Psoas muscle (tissue), 8 donors: ENCODE results near the gene SLC41A3. TPM values are rescaled to one million over a fixed set of nuclear protein-coding genes. Genes with fewer than 3 reads are reported as not detected.
A peak's percentile ranks its signal among the peaks of the same experiment; 100 is the strongest.

Experiments
- ATAC-seq, 4 donors: fragments of 200-7000 bp; cut with Tn5 transposase; one replicate each; pipeline ENCODE4 v1.9.1; 2020; ENCODE audit warnings: moderate library complexity in 3 of 4, mild to moderate bottlenecking in 2 of 4
- DNase-seq, 2 donors: peaks; one replicate each; pipeline ENCODE4 v3.0.0-alpha.2; 2020
- H3K27ac ChIP-seq: fragments of 200-600 bp; one replicate; pipeline ENCODE4 v1.8.0; 2022
- H3K27me3 ChIP-seq, 3 donors: fragments of 200-600 bp in 1 of 3; one replicate each; pipeline versions ENCODE4 v1.6.1 to v1.8.0; 2013 to 2022; ENCODE audit warnings: low read length in 2 of 3, mild to moderate bottlenecking in 2 of 3, moderate library complexity in 1 of 3; ENCODE audit not compliant: insufficient read depth in 3 of 3
- H3K36me3 ChIP-seq, 2 donors: fragments of 200-600 bp in 1 of 2; one replicate each; pipeline versions ENCODE4 v1.6.1 to v1.8.0; 2013 to 2022; ENCODE audit warnings: low read depth in 1 of 2, mild to moderate bottlenecking in 1 of 2, moderate library complexity in 1 of 2; ENCODE audit not compliant: insufficient read depth in 1 of 2
- H3K4me1 ChIP-seq: fragments of 200-600 bp; one replicate; pipeline ENCODE4 v1.8.0; 2022
- H3K4me3 ChIP-seq: fragments of 200-600 bp; one replicate; pipeline ENCODE4 v1.8.0; 2022; ENCODE audit warnings: mild to moderate bottlenecking
- H3K9me3 ChIP-seq: fragments of 200-600 bp; one replicate; pipeline ENCODE4 v1.8.0; 2022
- CTCF ChIP-seq: fragments of 200-600 bp; IDR thresholded peaks from one replicate; pipeline ENCODE4 v1.8.0; 2022; ENCODE audit warnings: antibody characterized with exemption
- WGBS, 3 donors: extraction: QIAGEN DNeasy Blood & Tissue Kit; methylation state at CpG; one replicate each; pipeline versions ENCODE4 v1.1.6 to v1.1.7; 2013; 5-methylcytosine and 5-hydroxymethylcytosine counted together
- intact Hi-C, 2 donors: fragments of 100-400 bp; cut with DNase I; formaldehyde crosslinking; loops; one replicate each; pipeline versions ENCODE4 v1.11.0 to v1.14.2; 2022
- polyA plus RNA-seq, 3 donors: library from polyadenylated mRNA; stranded (reverse); fragments of 200-250 nt; gene quantifications; one replicate each; pipeline ENCODE4 v1.2.3, GENCODE V29; 2013
- total RNA-seq, 4 donors: library from RNA; stranded (reverse); fragmentation: NEBNext Ultra II Directional in 2 of 4; extraction: Animal tissue kit (Norgen Biotek cat#: 25700) in 2 of 4; gene quantifications; one replicate each; pipeline versions ENCODE4 v1.2.1 to v1.2.4, GENCODE V29; 2021 to 2023
- donor health status: healthy with polysubstance abuse.
- donor health status: DM: no; HTN: no; CAD: no; lungs with moderate emphysema.
- donor health status: Bipolar disorder and iron deficiency.
- donor health status: healthy.
- donor health status: DM: yes; HTN: yes; CAD: no.
- donor health status: DM: no; HTN: no; CAD: no.
- donor health status: DM: no; HTN: no; CAD: no.
- donor health status: DM: yes; HTN: yes; CAD: no.

The SLC41A3 gene
- total and polyA plus RNA-seq, 7 donors, result 28.7 to 58.9 (median 37.5) TPM

DNA sequence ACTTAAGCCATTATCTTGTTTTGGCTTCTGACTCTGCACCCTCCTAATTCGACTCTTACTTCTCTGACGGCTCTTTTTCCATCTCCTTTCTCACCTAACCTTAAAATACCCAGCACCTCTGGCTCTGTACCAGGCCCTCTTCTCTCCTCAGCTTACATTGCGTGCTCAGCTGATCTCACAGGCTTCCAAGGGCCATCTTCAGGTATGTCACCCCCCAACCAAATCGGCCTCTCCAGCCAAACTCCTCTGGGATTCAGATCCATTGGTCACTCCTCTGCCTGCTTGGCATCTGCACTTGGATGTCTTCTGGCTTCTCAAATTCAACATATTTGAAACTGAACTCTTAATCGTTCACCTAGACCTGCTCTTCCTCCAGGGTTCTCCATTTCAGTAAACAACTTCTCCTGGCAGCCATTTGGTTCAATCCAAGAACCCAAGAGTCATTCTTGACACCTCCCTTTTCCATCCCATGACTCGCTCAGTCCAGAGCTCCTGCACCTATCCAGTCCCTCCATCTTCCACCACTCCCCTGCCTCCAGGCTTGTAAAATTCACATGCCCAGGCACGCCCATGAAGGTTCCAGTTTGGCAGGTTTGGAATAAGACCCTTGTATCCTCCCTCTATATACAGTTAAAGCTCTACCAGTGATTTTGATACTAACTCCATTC, 35.2 kb upstream of the SLC41A3 start:
- WGBS, 3 donors, result 35 to 52% (median 41%) methylated on average over 7 of the region's 7 CpGs
- no peaks in the 10 kb centered on the region for H3K9me3 ChIP-seq
- peaks cover 0 to 27% of the 10 kb centered on the region in 2 donors for H3K36me3 ChIP-seq
- no peak for TF ChIP-seq CTCF
- H3K4me3 ChIP-seq, result no peak overlapping the region
- intact Hi-C loops, result no loop called here
- peaks cover 26% of the 10 kb centered on the region for H3K4me1 ChIP-seq
- H3K27ac ChIP-seq, result peak overlapping the region; percentile 82
- H3K27me3 ChIP-seq, result no peaks in the 10 kb centered on the region
- ATAC-seq (peak; percentile 50 to 86 (median 80)), DNase-seq (peak in 1 of 2 donors; percentile 60)

DNA sequence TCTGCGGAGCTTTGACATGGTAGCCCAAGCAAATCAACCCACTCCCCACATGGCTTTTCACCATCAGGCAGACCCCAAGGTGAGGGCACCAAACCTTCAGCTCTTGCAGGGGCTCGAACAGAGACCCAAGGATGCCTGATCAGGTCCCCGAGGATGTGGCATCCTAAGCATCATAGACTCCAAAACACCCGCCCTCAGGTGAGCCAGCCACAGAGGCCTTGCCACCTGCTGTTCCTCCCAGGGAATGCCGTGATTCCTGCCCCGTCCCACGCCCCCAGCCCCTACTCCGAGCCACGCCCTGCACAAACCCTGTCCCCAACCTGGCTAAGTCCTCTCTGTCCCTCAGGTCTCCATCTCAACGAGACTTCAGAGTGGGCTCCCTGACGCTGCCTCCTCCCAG, 34.7 kb upstream of the SLC41A3 start:
- Histone ChIP-seq H3K4me3 (no peak overlapping the region), H3K36me3 (peaks cover 0 to 27% of the 10 kb centered on the region in 2 donors), H3K9me3 (no peaks in the 10 kb centered on the region), H3K27ac (peak overlapping the region; percentile 82), H3K4me1 (peaks cover 26% of the 10 kb centered on the region), H3K27me3 (no peaks in the 10 kb centered on the region)
- ATAC-seq, result no peak
- WGBS, 3 donors, result 69 to 87% (median 81%) methylated on average over 11 of the region's 11 CpGs
- TF ChIP-seq CTCF, result no peak
- intact Hi-C loops, result no loop called here
- peak in 1 of 2 donors; percentile 22 for DNase-seq

DNA sequence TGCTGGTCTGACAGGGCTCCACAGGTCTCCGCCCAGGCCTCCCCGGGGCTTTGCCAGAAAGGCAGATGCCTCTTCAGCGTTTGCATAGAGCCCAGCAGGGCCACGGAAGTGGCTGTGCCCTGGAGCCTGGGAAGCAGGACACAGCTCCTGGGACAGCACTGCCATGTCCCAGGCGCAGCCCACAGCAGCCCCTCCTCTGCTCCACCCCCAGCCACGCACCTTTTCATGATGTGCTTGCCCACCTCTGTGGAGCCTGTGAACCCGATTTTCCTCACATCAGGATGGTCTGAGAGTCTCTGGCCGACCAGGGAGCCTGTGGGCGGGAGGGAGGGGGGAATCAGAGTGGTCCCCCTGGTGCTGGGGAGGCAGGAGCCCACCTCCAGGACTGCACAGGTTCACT, 33.9 kb upstream of the SLC41A3 start:
- DNase-seq, result no peak
- 75 to 78% (median 76%) methylated on average over 9 of the region's 9 CpGs for WGBS, 3 donors
- no peak for ATAC-seq

GRCh38 chr3:126117212-126117611, 33.3 kb upstream of the SLC41A3 start:
- DNase-seq, result no peak
- H3K4me1 ChIP-seq, result peaks cover 26% of the 10 kb centered on the region
- H3K27ac ChIP-seq, result no peak overlapping the region
- ATAC-seq, result no peak
- H3K9me3 ChIP-seq, result no peaks in the 10 kb centered on the region
- no peaks in the 10 kb centered on the region for H3K27me3 ChIP-seq
- H3K36me3 ChIP-seq, result peaks cover 0 to 29% of the 10 kb centered on the region in 2 donors
- 96 to 97% (median 97%) methylated on average over 3 of the region's 3 CpGs for WGBS, 3 donors
- H3K4me3 ChIP-seq, result no peak overlapping the region
- intact Hi-C loops, result no loop called here
- no peak for TF ChIP-seq CTCF

More for the DNA sequence above, 33.9 kb upstream of the SLC41A3 start:
- Histone ChIP-seq H3K27me3 (no peaks in the 10 kb centered on the region), H3K4me1 (peaks cover 26% of the 10 kb centered on the region), H3K27ac (no peak overlapping the region), H3K4me3 (no peak overlapping the region), H3K36me3 (peaks cover 0 to 27% of the 10 kb centered on the region in 2 donors), H3K9me3 (no peaks in the 10 kb centered on the region)
- TF ChIP-seq CTCF, result no peak
- intact Hi-C loops, result no loop called here

- 68 to 84% (median 76%) methylated on average over 1 of the region's 1 CpG for WGBS, 3 donors
- H3K27ac ChIP-seq, result no peak overlapping the region
- H3K9me3 ChIP-seq, result no peaks in the 10 kb centered on the region
- peaks cover 0 to 23% of the 10 kb centered on the region in 2 donors for H3K36me3 ChIP-seq
- TF ChIP-seq CTCF, result no peak
- no peak for ATAC-seq
- no peak overlapping the region for H3K4me3 ChIP-seq
- H3K27me3 ChIP-seq, result no peaks in the 10 kb centered on the region
- intact Hi-C loops, result no loop called here
- H3K4me1 ChIP-seq, result peaks cover 24% of the 10 kb centered on the region
- DNase-seq, result no peak
Measured at GRCh38 chr3:126116526-126116925, 32.6 kb upstream of the SLC41A3 start.
